ENCODE data around the gene P2RX3. TPM values are rescaled to one million over a fixed set of nuclear protein-coding genes. Genes with fewer than 3 reads are reported as not detected.

The P2RX3 gene
- total RNA-seq, 2 experiments from 2014 or later, result not detected

DNA sequence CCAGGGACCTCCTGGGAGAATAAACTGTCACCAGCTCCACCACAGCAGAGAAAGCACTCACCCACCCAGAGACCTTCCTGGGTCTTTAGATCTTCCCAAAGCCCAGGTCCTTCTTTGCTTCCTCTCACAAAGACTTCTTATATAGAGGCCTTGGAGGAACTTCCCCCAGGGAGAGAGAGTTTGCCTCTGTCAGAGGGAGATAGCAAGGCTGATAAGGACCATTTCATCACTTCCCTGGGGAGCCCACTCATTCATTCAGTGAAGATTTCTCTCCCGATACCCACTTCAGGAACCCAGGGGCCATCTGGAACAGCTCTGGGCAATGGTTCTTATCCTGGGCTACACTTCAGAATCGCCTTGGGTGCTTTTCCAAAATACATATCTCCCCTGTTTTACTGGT is 52.4 kb downstream of the P2RX3 start, which contains the start of gene PRG2:
TSS of gene PRG2 (minus strand) at position 116 of the 400 bp plus-strand sequence. CDS start 706 bp downstream, outside the sequence.
- ATAC-seq (no peak), DNase-seq (no peak)
- CTCF ChIA-PET, result no interaction called here
- POLR2A ChIA-PET, result no interaction called here
- Mint-ChIP-seq H3K4me1 (ENCODE audit: low read depth) (no peaks in the 10 kb centered on the region), H3K27ac (no peak within 1 kb of the TSS), H3K4me3 (no peak within 1 kb of the TSS), H3K36me3 (ENCODE audit: low read depth) (no peaks in the 10 kb centered on the region), H3K9me3 (ENCODE audit: insufficient read depth) (no peaks in the 10 kb centered on the region), H3K27me3 (ENCODE audit: low read depth) (no peaks in the 10 kb centered on the region)

DNA sequence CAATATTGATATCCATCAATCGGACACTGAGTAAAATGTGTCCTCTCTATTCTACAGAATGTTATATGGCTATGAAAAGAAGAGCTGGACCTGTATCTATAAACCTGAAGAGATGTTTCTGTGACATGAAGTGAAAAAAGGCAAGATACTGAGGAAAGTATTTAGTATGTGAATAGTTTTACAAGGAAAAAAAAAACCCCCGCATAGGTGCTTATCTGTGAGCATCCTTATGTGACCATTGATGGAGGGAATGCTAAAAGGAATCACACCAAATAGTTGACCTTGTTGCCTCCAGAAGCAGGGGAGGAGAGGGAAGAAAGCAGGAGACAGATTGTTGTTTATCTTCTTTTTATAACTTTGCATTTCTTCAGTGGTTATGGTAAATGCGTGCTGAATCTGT is 53.0 kb downstream of the P2RX3 start:
- DNase-seq, result no peak
- no peaks in the 10 kb centered on the region for H3K27me3 Mint-ChIP-seq (ENCODE audit: low read depth)
- H3K27ac Mint-ChIP-seq, result no peak overlapping the region
- no peaks in the 10 kb centered on the region for H3K4me1 Mint-ChIP-seq (ENCODE audit: low read depth)
- no peak overlapping the region for H3K4me3 Mint-ChIP-seq
- ChIA-PET POLR2A (no interaction called here), CTCF (no interaction called here)
- no peak for ATAC-seq
- no peaks in the 10 kb centered on the region for H3K9me3 Mint-ChIP-seq (ENCODE audit: insufficient read depth)
- no peaks in the 10 kb centered on the region for H3K36me3 Mint-ChIP-seq (ENCODE audit: low read depth)

- CTCF ChIA-PET, result no interaction called here
Observed at GRCh38 chr11:57391539-57391938, 53.4 kb downstream of the P2RX3 start.

DNA sequence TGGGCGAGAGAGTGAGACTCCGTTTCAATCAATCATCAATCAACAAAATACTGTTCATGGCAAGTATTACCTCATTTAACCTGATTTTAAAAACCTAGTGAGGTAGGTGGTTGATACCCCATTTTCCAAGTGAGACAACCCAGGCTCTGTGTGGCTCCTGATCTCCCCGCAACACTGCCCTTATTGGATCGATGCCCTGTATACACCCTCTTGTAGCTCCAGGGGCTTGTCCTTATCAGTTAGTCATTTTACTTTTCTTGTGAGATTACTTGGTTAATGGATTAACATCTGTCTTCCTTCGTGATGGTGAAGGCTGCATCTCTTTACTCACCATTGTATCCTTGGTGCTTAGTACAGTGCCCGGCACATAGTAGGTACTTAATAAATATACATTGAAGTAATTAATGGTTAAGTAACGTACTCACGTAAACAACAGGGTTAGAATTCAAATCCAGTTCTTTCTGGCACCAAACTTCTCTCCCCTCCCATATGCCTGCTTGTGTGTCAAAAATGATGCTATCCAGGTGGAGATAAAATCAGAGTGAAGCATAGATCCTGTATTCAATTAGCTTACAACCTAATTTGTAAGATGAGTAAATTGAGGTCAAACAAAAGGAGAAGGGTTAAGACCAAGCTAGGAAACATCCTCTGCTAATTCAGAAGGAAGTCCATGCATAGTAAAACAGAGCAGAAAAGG is 54.1 kb downstream of the P2RX3 start:
- ChIA-PET CTCF (interaction anchor here (1.1 kb wide), 1 partner anchor 49 kb away, joined by 3 read pairs; no protein-coding TSS in a partner anchor), POLR2A (no interaction called here)
- no peak for DNase-seq
- no peak for ATAC-seq
- Mint-ChIP-seq H3K4me1 (ENCODE audit: low read depth) (no peaks in the 10 kb centered on the region), H3K27me3 (ENCODE audit: low read depth) (no peaks in the 10 kb centered on the region), H3K4me3 (no peak overlapping the region), H3K27ac (no peak overlapping the region), H3K36me3 (ENCODE audit: low read depth) (no peaks in the 10 kb centered on the region), H3K9me3 (ENCODE audit: insufficient read depth) (no peaks in the 10 kb centered on the region)

More at GRCh38 chr11:57391539-57391938, 53.4 kb downstream of the P2RX3 start:
- Mint-ChIP-seq H3K9me3 (ENCODE audit: insufficient read depth) (no peaks in the 10 kb centered on the region), H3K4me1 (ENCODE audit: low read depth) (no peaks in the 10 kb centered on the region), H3K4me3 (no peak overlapping the region), H3K27ac (no peak overlapping the region), H3K36me3 (ENCODE audit: low read depth) (no peaks in the 10 kb centered on the region), H3K27me3 (ENCODE audit: low read depth) (no peaks in the 10 kb centered on the region)
- no peak for DNase-seq
- ATAC-seq, result no peak
- POLR2A ChIA-PET, result no interaction called here

DNA sequence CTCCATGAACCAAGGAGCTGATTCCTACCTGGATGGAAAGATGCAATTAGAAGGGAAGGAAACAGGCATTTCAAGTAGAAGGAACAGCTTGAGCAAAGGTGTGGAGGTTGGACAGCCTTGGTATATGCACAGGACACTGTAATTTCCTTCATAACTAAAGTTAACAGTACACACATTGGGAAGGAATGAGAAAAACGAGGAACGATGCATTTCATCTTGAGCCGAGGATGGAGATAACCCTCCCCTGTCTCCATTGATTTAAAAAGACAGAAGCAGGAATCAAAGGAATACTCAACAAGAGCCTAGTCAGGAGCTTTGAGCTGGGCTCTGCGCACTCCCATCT is 54.6 kb downstream of the P2RX3 start:
- ChIA-PET CTCF (interaction anchor here (1.0 to 1.2 kb wide), 3 partner anchors 49 to 66 kb away, joined by 3 to 5 read pairs (median 3); no protein-coding TSS in a partner anchor), POLR2A (no interaction called here)
- H3K27ac Mint-ChIP-seq, result no peak overlapping the region
- ATAC-seq, result no peak
- H3K27me3 Mint-ChIP-seq (ENCODE audit: low read depth), result no peaks in the 10 kb centered on the region
- no peaks in the 10 kb centered on the region for H3K4me1 Mint-ChIP-seq (ENCODE audit: low read depth)
- H3K9me3 Mint-ChIP-seq (ENCODE audit: insufficient read depth), result no peaks in the 10 kb centered on the region
- no peak overlapping the region for H3K4me3 Mint-ChIP-seq
- DNase-seq, result no peak
- H3K36me3 Mint-ChIP-seq (ENCODE audit: low read depth), result no peaks in the 10 kb centered on the region

DNA sequence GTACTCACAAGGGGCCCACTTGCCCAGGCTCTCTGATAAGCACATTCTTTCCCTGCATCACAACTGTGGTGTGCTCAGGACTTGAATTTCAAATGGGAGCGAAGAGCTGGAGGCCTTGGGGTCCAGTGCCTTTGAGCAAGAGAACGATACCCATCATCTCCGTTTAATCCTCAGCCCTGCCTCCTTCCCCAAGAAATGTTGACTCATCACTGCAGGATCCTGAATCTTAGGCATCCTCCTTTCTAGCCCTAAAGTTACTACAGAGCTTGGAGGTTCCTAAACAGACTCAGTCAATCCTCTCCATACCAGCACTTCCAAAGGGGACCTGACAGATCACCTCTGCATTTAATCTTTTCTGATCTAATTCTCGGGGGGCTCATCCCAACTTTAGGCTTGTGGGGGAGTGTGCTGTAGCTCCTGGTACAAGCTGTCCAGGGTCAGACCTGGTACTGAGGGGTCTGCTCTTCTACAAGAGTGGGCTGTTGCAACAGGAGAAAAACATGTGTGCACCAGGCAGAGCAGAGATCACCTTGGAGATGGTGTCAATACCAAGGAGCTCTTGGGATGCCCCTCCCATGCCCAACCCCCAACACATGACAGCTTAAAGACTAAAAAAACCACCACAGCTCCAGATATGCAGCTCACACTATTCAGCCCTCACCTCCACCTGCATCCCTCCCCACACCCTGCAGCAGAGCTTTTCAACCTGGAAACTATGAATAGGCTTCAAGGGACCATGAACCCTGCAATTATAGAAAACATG is 56.2 kb downstream of the P2RX3 start:
- Mint-ChIP-seq H3K9me3 (ENCODE audit: insufficient read depth) (no peaks in the 10 kb centered on the region), H3K27ac (no peak overlapping the region), H3K27me3 (ENCODE audit: low read depth) (no peaks in the 10 kb centered on the region), H3K4me3 (no peak overlapping the region), H3K4me1 (ENCODE audit: low read depth) (no peaks in the 10 kb centered on the region), H3K36me3 (ENCODE audit: low read depth) (no peaks in the 10 kb centered on the region)
- POLR2A ChIA-PET, result no interaction called here
- no peak for DNase-seq
- CTCF ChIA-PET, result interaction anchor here (0.8 to 1.3 kb wide), 4 partner anchors 20 to 133 kb away, joined by 3 to 4 read pairs (median 4); no protein-coding TSS in a partner anchor
- no peak for ATAC-seq

DNA sequence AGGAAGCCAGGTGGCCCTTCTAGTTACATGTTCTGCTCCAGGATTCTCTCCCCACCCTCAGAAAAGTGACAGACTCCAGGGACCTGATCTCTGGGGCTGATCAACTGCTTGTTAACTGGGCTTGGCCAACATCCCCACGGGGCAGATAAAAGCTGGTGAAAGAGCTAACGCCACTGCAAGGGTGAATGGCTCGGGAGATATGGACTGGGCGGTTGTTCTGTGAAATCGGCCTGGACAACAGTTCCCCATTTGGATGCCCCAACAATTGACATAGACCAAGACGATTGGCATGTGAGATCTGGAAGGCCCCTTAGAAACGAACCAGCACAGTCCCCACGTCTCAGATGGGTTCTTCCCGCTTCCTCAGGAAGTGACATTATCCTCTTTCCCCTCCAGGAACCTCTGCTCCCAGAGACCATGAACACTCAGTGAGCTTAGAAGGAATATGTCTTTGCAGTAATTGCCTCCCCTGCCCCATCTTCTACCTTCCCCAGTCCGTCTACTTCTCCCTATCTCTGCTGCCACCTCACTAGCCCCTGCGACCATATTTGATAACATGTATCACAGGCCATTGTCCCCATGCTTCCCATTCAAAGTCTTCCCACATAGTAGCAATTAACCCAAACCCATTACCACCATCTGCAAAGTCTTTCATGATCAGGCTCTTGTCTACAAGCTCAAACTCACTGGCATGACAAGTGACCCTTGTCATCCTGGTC is 57.9 kb downstream of the P2RX3 start:
- ChIA-PET POLR2A (no interaction called here), CTCF (interaction anchor here (1.0 to 1.3 kb wide), 2 partner anchors 12 to 62 kb away, joined by 4 read pairs; no protein-coding TSS in a partner anchor)
- Mint-ChIP-seq H3K36me3 (ENCODE audit: low read depth) (no peaks in the 10 kb centered on the region), H3K4me1 (ENCODE audit: low read depth) (no peaks in the 10 kb centered on the region), H3K27ac (no peak overlapping the region), H3K4me3 (no peak overlapping the region), H3K27me3 (ENCODE audit: low read depth) (no peaks in the 10 kb centered on the region), H3K9me3 (ENCODE audit: insufficient read depth) (no peaks in the 10 kb centered on the region)
- ATAC-seq (no peak), DNase-seq (no peak)

DNA sequence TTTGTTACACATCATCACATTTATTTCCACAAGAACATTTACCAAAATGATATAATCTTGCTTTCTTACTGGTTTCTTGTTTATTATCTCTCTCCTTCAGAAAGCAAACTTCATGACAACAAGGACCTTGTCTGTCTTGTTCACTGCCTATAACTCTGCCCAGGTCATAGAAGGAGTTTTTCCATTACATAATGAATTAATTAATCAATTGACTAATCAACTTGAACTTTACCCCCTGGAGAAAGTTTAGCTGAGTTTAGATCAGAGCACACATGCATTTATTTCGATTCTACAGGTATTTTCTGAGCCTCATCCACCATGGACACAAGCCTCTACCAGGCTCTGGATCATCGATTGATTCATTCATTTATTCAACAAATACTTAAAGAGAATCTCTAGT is 58.6 kb downstream of the P2RX3 start:
- H3K4me1 Mint-ChIP-seq (ENCODE audit: low read depth), result no peaks in the 10 kb centered on the region
- H3K36me3 Mint-ChIP-seq (ENCODE audit: low read depth), result no peaks in the 10 kb centered on the region
- no peaks in the 10 kb centered on the region for H3K9me3 Mint-ChIP-seq (ENCODE audit: insufficient read depth)
- no peak for ATAC-seq
- ChIA-PET POLR2A (no interaction called here), CTCF (no interaction called here)
- no peak overlapping the region for H3K4me3 Mint-ChIP-seq
- DNase-seq, result no peak
- H3K27me3 Mint-ChIP-seq (ENCODE audit: low read depth), result no peaks in the 10 kb centered on the region
- no peak overlapping the region for H3K27ac Mint-ChIP-seq

DNA sequence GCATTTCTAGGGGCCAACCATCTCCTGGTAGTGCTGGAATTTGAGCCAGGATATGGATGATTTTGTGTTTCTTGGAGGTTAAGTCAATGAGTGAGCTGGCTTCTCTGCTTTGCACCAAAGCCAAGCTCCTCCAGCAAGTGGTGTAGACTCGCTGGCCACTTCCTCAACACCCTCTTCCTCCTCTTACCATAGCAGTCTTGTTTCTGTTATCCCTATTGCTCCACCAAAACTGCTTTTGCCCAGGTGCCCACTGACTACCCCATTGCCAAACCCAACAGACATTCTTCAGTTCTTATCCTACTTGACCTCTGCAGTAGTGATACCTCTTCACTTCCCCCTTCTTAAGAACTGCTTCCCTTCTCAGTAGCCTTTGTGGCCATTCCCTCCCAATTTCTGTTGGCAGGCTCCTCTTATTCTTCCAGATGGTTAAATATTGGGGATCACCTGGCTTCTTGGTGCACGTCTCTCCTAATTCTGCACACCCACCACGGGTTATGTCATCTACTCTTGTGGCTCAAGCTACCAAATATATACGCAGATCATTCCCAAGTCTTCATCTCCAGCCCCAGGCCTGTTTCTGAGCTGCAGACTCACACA is 59.3 kb downstream of the P2RX3 start:
- Mint-ChIP-seq H3K36me3 (ENCODE audit: low read depth) (no peaks in the 10 kb centered on the region), H3K9me3 (ENCODE audit: insufficient read depth) (no peaks in the 10 kb centered on the region), H3K4me3 (no peak overlapping the region), H3K27me3 (ENCODE audit: low read depth) (no peaks in the 10 kb centered on the region), H3K27ac (no peak overlapping the region), H3K4me1 (ENCODE audit: low read depth) (no peaks in the 10 kb centered on the region)
- ATAC-seq (no peak), DNase-seq (no peak)
- POLR2A ChIA-PET, result no interaction called here
- CTCF ChIA-PET, result no interaction called here

DNA sequence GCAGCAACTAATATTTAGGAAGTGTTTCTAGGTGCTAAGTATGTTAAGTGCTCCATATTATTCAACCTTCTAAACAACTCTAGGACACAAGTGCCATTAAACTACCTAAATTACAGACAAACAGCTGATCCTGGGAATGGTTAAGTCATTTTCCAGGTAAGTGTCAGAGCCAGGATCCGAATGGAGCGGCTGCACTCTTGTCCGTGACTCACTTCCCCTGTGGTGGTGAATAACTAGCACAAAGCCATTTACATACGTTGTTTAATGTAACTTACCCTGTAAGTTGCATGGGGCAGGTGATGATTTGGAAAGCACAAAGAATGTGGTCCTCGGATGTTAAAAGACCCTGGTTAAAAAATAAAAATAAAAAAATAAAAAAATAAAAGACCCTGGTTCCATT is 61.1 kb downstream of the P2RX3 start:
- DNase-seq (no peak), ATAC-seq (no peak)
- H3K9me3 Mint-ChIP-seq (ENCODE audit: insufficient read depth), result no peaks in the 10 kb centered on the region
- H3K36me3 Mint-ChIP-seq (ENCODE audit: low read depth), result no peaks in the 10 kb centered on the region
- H3K4me3 Mint-ChIP-seq, result no peak overlapping the region
- ChIA-PET CTCF (interaction anchor here (0.7 to 1.3 kb wide), 2 partner anchors 20 to 53 kb away, joined by 3 read pairs; no protein-coding TSS in a partner anchor), POLR2A (interaction anchor here (1.1 kb wide), 1 partner anchor 74 kb away, joined by 3 read pairs; no protein-coding TSS in a partner anchor)
- no peak overlapping the region for H3K27ac Mint-ChIP-seq
- H3K4me1 Mint-ChIP-seq (ENCODE audit: low read depth), result no peaks in the 10 kb centered on the region
- H3K27me3 Mint-ChIP-seq (ENCODE audit: low read depth), result no peaks in the 10 kb centered on the region

GRCh38 chr11:57399972-57400578 is 61.9 kb downstream of the P2RX3 start:
- no peak overlapping the region for H3K27ac Mint-ChIP-seq
- CTCF ChIA-PET, result interaction anchor here (0.6 to 1.3 kb wide), 4 partner anchors 21 to 252 kb away, joined by 3 read pairs; no protein-coding TSS in a partner anchor
- H3K4me1 Mint-ChIP-seq (ENCODE audit: low read depth), result no peaks in the 10 kb centered on the region
- H3K9me3 Mint-ChIP-seq (ENCODE audit: insufficient read depth), result no peaks in the 10 kb centered on the region
- POLR2A ChIA-PET, result interaction anchor here (1.1 kb wide), 1 partner anchor 74 kb away, joined by 3 read pairs; no protein-coding TSS in a partner anchor
- H3K27me3 Mint-ChIP-seq (ENCODE audit: low read depth), result no peaks in the 10 kb centered on the region
- H3K36me3 Mint-ChIP-seq (ENCODE audit: low read depth), result peaks cover 3% of the 10 kb centered on the region
- no peak overlapping the region for H3K4me3 Mint-ChIP-seq
- DNase-seq (no peak), ATAC-seq (no peak)
